GM19324 (cell line): ENCODE measurements around the gene PRKAG2.

Experiments used
- ATAC-seq: cut with Tn5 transposase; IDR thresholded peaks from one replicate; pipeline ENCODE4 v1.9.1; 2021; ENCODE audit warnings: mild to moderate bottlenecking, moderate library complexity; ENCODE audit not compliant: unreplicated experiment, low FRiP score

The PRKAG2 gene

GRCh38 chr7:151822541-151823181 is 54.3 kb downstream of the PRKAG2 start:
- ATAC-seq: no peak

- no peak for ATAC-seq
Measured at GRCh38 chr7:151821806-151822540, 54.9 kb downstream of the PRKAG2 start.

- no peak for ATAC-seq
Measured at GRCh38 chr7:151821226-151821625, 55.7 kb downstream of the PRKAG2 start.

- no peak for ATAC-seq
Measured at GRCh38 chr7:151820491-151821105, 56.3 kb downstream of the PRKAG2 start.

GRCh38 chr7:151819866-151820265 is 57.0 kb downstream of the PRKAG2 start:
- no peak for ATAC-seq

- ATAC-seq: no peak
Measured at GRCh38 chr7:151818674-151819519, 58.0 kb downstream of the PRKAG2 start.

GRCh38 chr7:151817981-151818673 is 58.8 kb downstream of the PRKAG2 start:
- ATAC-seq: no peak

- no peak for ATAC-seq
Measured at GRCh38 chr7:151817315-151817690, 59.6 kb downstream of the PRKAG2 start.

- ATAC-seq: no peak
Measured at GRCh38 chr7:151816562-151817314, 60.2 kb downstream of the PRKAG2 start.

- no peak for ATAC-seq
Measured at GRCh38 chr7:151815419-151815818, 61.5 kb downstream of the PRKAG2 start.

GRCh38 chr7:151814400-151815009 is 62.4 kb downstream of the PRKAG2 start:
- no peak for ATAC-seq

GRCh38 chr7:151813997-151814396 is 62.9 kb downstream of the PRKAG2 start:
- no peak for ATAC-seq

GRCh38 chr7:151813445-151813844 is 63.5 kb downstream of the PRKAG2 start:
- ATAC-seq: no peak

GRCh38 chr7:151812967-151813366 is 63.9 kb downstream of the PRKAG2 start:
- no peak for ATAC-seq

- no peak for ATAC-seq
Measured at GRCh38 chr7:151810441-151811232, 66.3 kb downstream of the PRKAG2 start.

GRCh38 chr7:151809864-151810170 is 67.1 kb downstream of the PRKAG2 start:
- no peak for ATAC-seq

GRCh38 chr7:151809146-151809863 is 67.6 kb downstream of the PRKAG2 start:
- ATAC-seq: no peak
